Neural cell (in vitro differentiated cells): ENCODE data around the gene TEX22. TPM values are rescaled to one million over a fixed set of nuclear protein-coding genes. Genes with fewer than 3 reads are reported as not detected.

Experiments
- H2AFZ ChIP-seq: fragments of 200-600, 300-800 bp; sonication (generic), shearing (Covaris generic); 2 replicates; pipeline ENCODE4 v1.6.0; 2014; ENCODE audit warnings: low read depth, mild to moderate bottlenecking, antibody characterized with exemption, low read length, moderate library complexity
- H3F3A ChIP-seq: fragments of 200-600 bp; shearing (Covaris generic); 2 replicates; pipeline ENCODE4 v1.6.1; 2016; ENCODE audit warnings: mild to moderate bottlenecking, moderate library complexity, mixed read lengths, antibody characterized with exemption, low read length; ENCODE audit not compliant: insufficient read depth, poor library complexity, severe bottlenecking
- H3K27ac ChIP-seq: fragments of 200-600, 300-800 bp; sonication (generic), shearing (Covaris generic); 2 replicates; pipeline ENCODE4 v1.5.1; 2014; ENCODE audit warnings: mild to moderate bottlenecking, low read length, moderate library complexity
- H3K27me3 ChIP-seq: fragments of 300-800, 200-600 bp; sonication (generic), shearing (Covaris generic); 2 replicates; pipeline ENCODE4 v1.6.0; 2014; ENCODE audit warnings: mild to moderate bottlenecking, low read depth, low read length, moderate library complexity; ENCODE audit not compliant: insufficient read depth
- H3K36me3 ChIP-seq: fragments of 300-800, 200-600 bp; sonication (generic), shearing (Covaris generic); 2 replicates; pipeline ENCODE4 v1.5.1; 2014; ENCODE audit warnings: mild to moderate bottlenecking, antibody characterized with exemption, low read length, moderate library complexity; ENCODE audit not compliant: insufficient read depth
- H3K4me2 ChIP-seq: fragments of 300-800, 200-600 bp; sonication (generic), shearing (Covaris generic); 2 replicates; pipeline ENCODE4 v1.6.0; 2014; ENCODE audit warnings: mild to moderate bottlenecking, low read length
- H3K4me3 ChIP-seq: fragments of 300-800, 200-600 bp; sonication (generic), shearing (Covaris generic); 2 replicates; pipeline ENCODE4 v1.5.1; 2014; ENCODE audit warnings: mild to moderate bottlenecking, low read length, moderate library complexity
- H3K79me2 ChIP-seq: fragments of 200-600 bp; shearing (Covaris generic); replicated peaks from 2 replicates; pipeline ENCODE4 v1.6.0; 2014; ENCODE audit warnings: mild to moderate bottlenecking, low read length, moderate library complexity; ENCODE audit not compliant: insufficient read depth
- H3K9ac ChIP-seq: fragments of 300-800, 200-600 bp; sonication (generic), shearing (Covaris generic); 2 replicates; pipeline ENCODE4 v1.6.1; 2016; ENCODE audit warnings: mild to moderate bottlenecking, low read length, mixed read lengths
- H3K9me2 ChIP-seq: fragments of 200-600 bp; shearing (Covaris generic); 2 replicates; pipeline ENCODE4 v1.6.1; 2016; ENCODE audit warnings: mild to moderate bottlenecking, low read length, mixed read lengths; ENCODE audit not compliant: insufficient read depth
- H3K9me3 ChIP-seq: fragments of 200-600, 300-800 bp; sonication (generic), shearing (Covaris generic); 2 replicates; pipeline ENCODE4 v1.6.1; 2016; ENCODE audit warnings: mild to moderate bottlenecking, mixed run types, low read length, moderate library complexity, mixed read lengths
- H4K20me1 ChIP-seq: fragments of 200-600 bp; shearing (Covaris generic); 2 replicates; pipeline ENCODE4 v1.6.1; 2016; ENCODE audit warnings: mild to moderate bottlenecking, mixed run types; ENCODE audit not compliant: insufficient read depth
- EP300 ChIP-seq: fragments of 450-650 bp; conservative IDR thresholded peaks from 2 replicates; pipeline ENCODE4 v1.6.1; 2014; ENCODE audit warnings: antibody characterized with exemption, mild to moderate bottlenecking, moderate library complexity; ENCODE audit not compliant: poor library complexity, severe bottlenecking
- EZH2 ChIP-seq: fragments of 200-600, 300-800 bp; shearing (Covaris generic), sonication (generic); IDR thresholded peaks from 2 replicates; pipeline ENCODE4 v1.6.1; 2014; ENCODE audit warnings: antibody characterized with exemption, low read length, borderline replicate concordance, mild to moderate bottlenecking; ENCODE audit not compliant: insufficient read depth, poor library complexity, severe bottlenecking
- MXI1 ChIP-seq: fragments of 450-650 bp; conservative IDR thresholded peaks from 2 replicates; pipeline ENCODE4 v1.6.1; 2014; ENCODE audit warnings: antibody characterized with exemption, mild to moderate bottlenecking; ENCODE audit not compliant: poor library complexity, severe bottlenecking
- POLR2AphosphoS5 ChIP-seq: IDR thresholded peaks from 2 replicates; pipeline ENCODE4 v1.6.1; 2012
- RAD21 ChIP-seq: fragments of 450-650 bp; conservative IDR thresholded peaks from 2 replicates; pipeline ENCODE4 v1.6.1; 2014; ENCODE audit warnings: antibody characterized with exemption, mild to moderate bottlenecking, moderate library complexity
- SMC3 ChIP-seq: fragments of 450-650 bp; conservative IDR thresholded peaks from 2 replicates; pipeline ENCODE4 v1.6.1; 2014; ENCODE audit warnings: antibody characterized with exemption, mild to moderate bottlenecking, moderate library complexity; ENCODE audit not compliant: poor library complexity
- TAF1 ChIP-seq: IDR thresholded peaks from 2 replicates; pipeline ENCODE4 v1.6.1; 2012; ENCODE audit warnings: low read depth
- polyA minus RNA-seq: library from RNA; depleted of rRNA, polyadenylated mRNA; stranded (reverse); fragments of >200 nt; gene quantifications from 2 replicates; pipeline ENCODE4 v1.2.3, GENCODE V29; 2014
- polyA plus RNA-seq: library from polyadenylated mRNA; depleted of rRNA; stranded (reverse); fragments of >200 nt; gene quantifications from 2 replicates; pipeline ENCODE4 v1.2.3, GENCODE V29; 2014
- TF ChIP-seq, protein P1 (sequence below): fragments of 450-650 bp; IDR thresholded peaks from 2 replicates; pipeline ENCODE4 v1.5.1; 2014; ENCODE audit warnings: antibody characterized with exemption, mild to moderate bottlenecking, moderate library complexity; ENCODE audit not compliant: poor library complexity, severe bottlenecking
- TF ChIP-seq, protein P2 (sequence below): IDR thresholded peaks from 2 replicates; pipeline ENCODE4 v1.6.1; 2012; ENCODE audit warnings: borderline replicate concordance

The TEX22 gene, protein sequence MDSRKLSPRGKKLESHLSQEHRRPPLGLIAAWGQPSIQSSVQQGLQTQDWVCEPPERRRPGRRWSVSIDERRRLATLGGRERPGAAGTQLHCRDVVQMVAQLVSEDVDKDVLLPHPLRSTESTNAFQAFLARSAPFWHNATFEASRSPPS
- polyA plus RNA-seq (0.22 TPM in 1 of 2 replicates, not detected in the other), polyA minus RNA-seq (0.69 TPM in 1 of 2 replicates, not detected in the other)

DNA sequence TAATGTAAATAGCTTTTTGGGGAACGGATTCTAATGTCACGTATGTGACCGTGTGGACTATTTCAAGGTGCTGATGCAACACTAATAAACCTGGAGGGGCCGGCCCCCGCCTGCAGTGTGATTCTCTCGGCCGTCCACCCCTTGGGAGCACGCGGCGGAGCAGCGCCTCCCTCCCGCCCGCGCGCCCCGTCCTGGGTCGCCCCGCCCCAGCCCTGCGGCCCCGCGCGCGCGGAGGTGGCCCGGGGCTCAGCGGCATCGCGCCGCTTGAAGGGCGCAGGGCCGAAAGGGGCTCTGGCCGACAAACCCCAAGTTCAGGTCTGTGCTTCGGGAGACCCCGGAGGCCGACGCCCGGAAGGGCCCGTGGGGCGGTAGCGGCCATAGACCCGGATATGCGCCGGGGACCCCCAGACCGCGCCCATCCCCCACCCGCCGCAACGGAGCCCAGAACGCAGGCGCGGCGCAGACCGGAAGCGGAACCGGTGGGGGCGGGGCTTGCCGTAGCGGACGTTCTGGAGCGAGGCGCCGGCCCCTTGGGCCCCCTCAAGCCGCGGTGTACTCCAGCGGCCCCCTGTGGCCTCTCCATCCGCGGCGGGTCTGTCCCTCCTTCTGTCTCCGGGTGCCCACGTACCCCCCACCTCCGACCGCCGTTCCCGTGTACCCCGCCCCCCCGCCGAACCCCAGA is at the start of gene TEX22:
Gene TEX22, plus strand, starts transcription at position 495 of the 682 bp plus-strand sequence. CDS start 803 bp downstream, outside the sequence.
- H3K9me2 ChIP-seq, result no peaks in the 10 kb centered on the region
- no peaks in the 10 kb centered on the region for H3F3A ChIP-seq
- peak within 1 kb of the TSS; percentile 91 for H3K4me3 ChIP-seq
- H3K4me2 ChIP-seq, result peak within 1 kb of the TSS; percentile 88
- H4K20me1 ChIP-seq, result no peaks in the 10 kb centered on the region
- H2AFZ ChIP-seq, result peak within 1 kb of the TSS; percentile 54
- H3K79me2 ChIP-seq, result no peaks in the 10 kb centered on the region
- peak within 1 kb of the TSS; percentile 78 for H3K27ac ChIP-seq
- H3K9ac ChIP-seq, result peak within 1 kb of the TSS; percentile 83
- TF ChIP-seq EZH2 (no peak), MXI1 (no peak), TAF1 (peak; percentile 50), EP300 (no peak), RAD21 (no peak), POLR2AphosphoS5 (peak; percentile 88)
- TF ChIP-seq, protein P1, sequence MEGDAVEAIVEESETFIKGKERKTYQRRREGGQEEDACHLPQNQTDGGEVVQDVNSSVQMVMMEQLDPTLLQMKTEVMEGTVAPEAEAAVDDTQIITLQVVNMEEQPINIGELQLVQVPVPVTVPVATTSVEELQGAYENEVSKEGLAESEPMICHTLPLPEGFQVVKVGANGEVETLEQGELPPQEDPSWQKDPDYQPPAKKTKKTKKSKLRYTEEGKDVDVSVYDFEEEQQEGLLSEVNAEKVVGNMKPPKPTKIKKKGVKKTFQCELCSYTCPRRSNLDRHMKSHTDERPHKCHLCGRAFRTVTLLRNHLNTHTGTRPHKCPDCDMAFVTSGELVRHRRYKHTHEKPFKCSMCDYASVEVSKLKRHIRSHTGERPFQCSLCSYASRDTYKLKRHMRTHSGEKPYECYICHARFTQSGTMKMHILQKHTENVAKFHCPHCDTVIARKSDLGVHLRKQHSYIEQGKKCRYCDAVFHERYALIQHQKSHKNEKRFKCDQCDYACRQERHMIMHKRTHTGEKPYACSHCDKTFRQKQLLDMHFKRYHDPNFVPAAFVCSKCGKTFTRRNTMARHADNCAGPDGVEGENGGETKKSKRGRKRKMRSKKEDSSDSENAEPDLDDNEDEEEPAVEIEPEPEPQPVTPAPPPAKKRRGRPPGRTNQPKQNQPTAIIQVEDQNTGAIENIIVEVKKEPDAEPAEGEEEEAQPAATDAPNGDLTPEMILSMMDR, result no peak
- no peaks in the 10 kb centered on the region for H3K36me3 ChIP-seq
- H3K9me3 ChIP-seq, result no peaks in the 10 kb centered on the region
- H3K27me3 ChIP-seq, result no peaks in the 10 kb centered on the region

DNA sequence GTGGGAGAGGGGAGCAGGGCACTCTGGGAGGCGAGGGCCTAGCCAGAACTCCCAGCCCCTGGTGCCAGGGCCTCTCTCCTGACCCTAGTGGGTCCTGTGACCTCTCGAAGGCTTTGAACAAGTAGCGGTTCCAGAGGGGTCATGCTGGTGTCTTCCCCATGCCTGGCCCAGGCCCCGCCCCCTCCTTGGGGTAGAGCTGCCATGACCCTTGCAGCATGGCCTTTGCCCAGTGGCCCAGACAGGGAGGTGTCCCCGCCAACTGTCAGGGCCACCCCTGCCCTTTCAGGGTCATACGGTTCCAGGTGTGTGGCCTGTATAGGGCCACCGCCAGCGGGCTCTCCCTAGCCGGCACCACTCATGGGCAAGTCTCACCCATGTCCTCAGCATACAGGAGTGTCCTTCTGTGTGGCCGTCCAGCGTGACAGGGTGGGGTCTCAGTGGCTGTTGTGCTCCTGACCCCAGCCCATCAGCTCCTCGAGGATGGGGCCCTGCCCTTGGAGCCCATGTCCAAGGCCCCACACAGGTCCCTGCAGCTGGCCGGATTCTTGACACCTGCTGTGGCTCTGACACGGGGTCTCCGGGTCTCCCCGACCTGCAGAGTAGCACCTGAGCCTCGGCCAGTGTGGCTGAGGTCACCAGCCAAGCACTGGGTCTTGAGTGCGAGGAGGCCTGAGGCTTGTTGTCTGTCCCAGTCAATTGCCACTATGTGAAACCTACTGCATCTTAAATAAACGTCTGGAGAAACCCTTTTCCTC is 49.2 kb upstream of the TEX22 start:
- H3K4me3 ChIP-seq, result no peak overlapping the region
- no peak overlapping the region for H2AFZ ChIP-seq
- no peaks in the 10 kb centered on the region for H3K9me2 ChIP-seq
- no peak overlapping the region for H3K27ac ChIP-seq
- no peak overlapping the region for H3K4me2 ChIP-seq
- no peak for TF ChIP-seq POLR2AphosphoS5
- TF ChIP-seq TAF1, result no peak
- TF ChIP-seq, protein P2, sequence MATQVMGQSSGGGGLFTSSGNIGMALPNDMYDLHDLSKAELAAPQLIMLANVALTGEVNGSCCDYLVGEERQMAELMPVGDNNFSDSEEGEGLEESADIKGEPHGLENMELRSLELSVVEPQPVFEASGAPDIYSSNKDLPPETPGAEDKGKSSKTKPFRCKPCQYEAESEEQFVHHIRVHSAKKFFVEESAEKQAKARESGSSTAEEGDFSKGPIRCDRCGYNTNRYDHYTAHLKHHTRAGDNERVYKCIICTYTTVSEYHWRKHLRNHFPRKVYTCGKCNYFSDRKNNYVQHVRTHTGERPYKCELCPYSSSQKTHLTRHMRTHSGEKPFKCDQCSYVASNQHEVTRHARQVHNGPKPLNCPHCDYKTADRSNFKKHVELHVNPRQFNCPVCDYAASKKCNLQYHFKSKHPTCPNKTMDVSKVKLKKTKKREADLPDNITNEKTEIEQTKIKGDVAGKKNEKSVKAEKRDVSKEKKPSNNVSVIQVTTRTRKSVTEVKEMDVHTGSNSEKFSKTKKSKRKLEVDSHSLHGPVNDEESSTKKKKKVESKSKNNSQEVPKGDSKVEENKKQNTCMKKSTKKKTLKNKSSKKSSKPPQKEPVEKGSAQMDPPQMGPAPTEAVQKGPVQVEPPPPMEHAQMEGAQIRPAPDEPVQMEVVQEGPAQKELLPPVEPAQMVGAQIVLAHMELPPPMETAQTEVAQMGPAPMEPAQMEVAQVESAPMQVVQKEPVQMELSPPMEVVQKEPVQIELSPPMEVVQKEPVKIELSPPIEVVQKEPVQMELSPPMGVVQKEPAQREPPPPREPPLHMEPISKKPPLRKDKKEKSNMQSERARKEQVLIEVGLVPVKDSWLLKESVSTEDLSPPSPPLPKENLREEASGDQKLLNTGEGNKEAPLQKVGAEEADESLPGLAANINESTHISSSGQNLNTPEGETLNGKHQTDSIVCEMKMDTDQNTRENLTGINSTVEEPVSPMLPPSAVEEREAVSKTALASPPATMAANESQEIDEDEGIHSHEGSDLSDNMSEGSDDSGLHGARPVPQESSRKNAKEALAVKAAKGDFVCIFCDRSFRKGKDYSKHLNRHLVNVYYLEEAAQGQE, result no peak
- no peak for TF ChIP-seq SMC3
- TF ChIP-seq EP300, result no peak
- no peak for TF ChIP-seq RAD21
- TF ChIP-seq, protein P1, result no peak
- no peaks in the 10 kb centered on the region for H3K27me3 ChIP-seq
- H3K9ac ChIP-seq, result no peak overlapping the region
- no peaks in the 10 kb centered on the region for H3F3A ChIP-seq
- H3K9me3 ChIP-seq, result no peaks in the 10 kb centered on the region
- H3K79me2 ChIP-seq, result peaks cover 15% of the 10 kb centered on the region
- no peaks in the 10 kb centered on the region for H3K36me3 ChIP-seq
- H4K20me1 ChIP-seq, result peaks cover 3% of the 10 kb centered on the region
